Kidney (tissue), 14 donors: ENCODE results near the gene ACTRT2. TPM values are rescaled to one million over a fixed set of nuclear protein-coding genes. Genes with fewer than 3 reads are reported as not detected.

Source experiments
- DNase-seq, 5 donors: peaks; one replicate each; pipeline ENCODE4 v3.0.0-alpha.2; 2013 to 2020
- FAIRE-seq: peaks from 2 replicates; lab custom pipeline; 2012; peaks lifted over from hg19 to GRCh38; lab: Jason Lieb, UNC
- H3K27ac ChIP-seq, 2 donors: one replicate each; pipeline ENCODE4 v1.7.0; 2013; ENCODE audit warnings: low read depth in 2 of 2, low read length in 2 of 2, inconsistent platforms in 1 of 2
- H3K27me3 ChIP-seq: one replicate; pipeline ENCODE4 v1.7.1; 2013; ENCODE audit warnings: low read length, inconsistent platforms; ENCODE audit not compliant: control insufficient read depth, insufficient read depth
- H3K36me3 ChIP-seq, 3 donors: one replicate each; pipeline versions ENCODE4 v1.7.0 to v1.7.1; 2013; ENCODE audit warnings: low read length in 3 of 3, control low read depth in 1 of 3, inconsistent platforms in 1 of 3; ENCODE audit not compliant: insufficient read depth in 3 of 3, control insufficient read depth in 2 of 3
- H3K4me1 ChIP-seq, 3 donors: one replicate each; pipeline versions ENCODE4 v1.7.0 to v1.7.1; 2013; ENCODE audit warnings: low read length in 3 of 3, inconsistent platforms in 1 of 3, low read depth in 1 of 3; ENCODE audit not compliant: control insufficient read depth in 2 of 3, insufficient read depth in 2 of 3
- H3K4me3 ChIP-seq, 3 donors: one replicate each; pipeline versions ENCODE4 v1.7.0 to v1.8.1; 2013; ENCODE audit warnings: low read length in 3 of 3, control low read depth in 1 of 3, inconsistent platforms in 1 of 3
- H3K9ac ChIP-seq, 3 donors: one replicate each; pipeline versions ENCODE4 v1.7.0 to v1.7.1; 2013; ENCODE audit warnings: low read length in 3 of 3, control low read depth in 1 of 3, inconsistent platforms in 1 of 3
- H3K9me3 ChIP-seq, 3 donors: one replicate each; pipeline versions ENCODE4 v1.7.0 to v1.7.1; 2013; ENCODE audit warnings: low read length in 3 of 3, control low read depth in 1 of 3, inconsistent platforms in 1 of 3; ENCODE audit not compliant: control insufficient read depth in 2 of 3, insufficient read depth in 1 of 3
- CTCF ChIP-seq: IDR thresholded peaks from 3 replicates; pipeline ENCODE4 v1.5.1; 2012; ENCODE audit warnings: mild to moderate bottlenecking, moderate library complexity, borderline replicate concordance; ENCODE audit not compliant: insufficient read depth; ENCODE audit errors: extremely low read depth
- intact Hi-C: fragments of 100-400 bp; cut with DNase I; formaldehyde crosslinking; loops from one replicate; pipeline ENCODE4 v1.11.1; 2022
- polyA plus RNA-seq: library from polyadenylated mRNA; stranded (reverse); fragments of 350-450 nt; fragmentation: Illumina TruSeq; extraction: RNeasy Lipid Tissue Mini Kit (QIAGEN cat#74804); gene quantifications from one replicate; pipeline ENCODE4 v1.2.3, GENCODE V29; 2014; ENCODE audit warnings: low read depth, low replicate concordance; ENCODE audit not compliant: insufficient read depth
- total RNA-seq: library from RNA; stranded (reverse); fragmentation: NEBNext Ultra II Directional; extraction: Animal tissue kit (Norgen Biotek cat#: 25700); gene quantifications from one replicate; pipeline ENCODE4 v1.2.1, GENCODE V29; 2021
- donor health status: control.
- donor health status: control.
- donor health status: control.
- donor health status: control.
- donor health status: control.
- donor health status: DM: yes; HTN: yes; CAD: no.
- donor health status: Normal renal cell carcinoma (clear cell type).

ACTRT2 gene
- total and polyA plus RNA-seq, 2 donors from 2014 or later, result not detected

GRCh38 chr1:2978691-2979190 is 42.5 kb upstream of the ACTRT2 start:
- no peak overlapping the region for H3K27ac ChIP-seq
- H3K36me3 ChIP-seq, result no peaks in the 10 kb centered on the region
- DNase-seq, result no peak
- no peaks in the 10 kb centered on the region for H3K9me3 ChIP-seq
- TF ChIP-seq CTCF, result no peak
- intact Hi-C loops, result no loop called here
- no peak overlapping the region for H3K9ac ChIP-seq
- no peaks in the 10 kb centered on the region for H3K27me3 ChIP-seq
- H3K4me3 ChIP-seq, result no peak overlapping the region
- no peaks in the 10 kb centered on the region for H3K4me1 ChIP-seq
- FAIRE-seq, result no peak

GRCh38 chr1:2979191-2980072 is 41.8 kb upstream of the ACTRT2 start:
- no peaks in the 10 kb centered on the region for H3K4me1 ChIP-seq
- H3K27me3 ChIP-seq, result no peaks in the 10 kb centered on the region
- H3K9me3 ChIP-seq, result no peaks in the 10 kb centered on the region
- TF ChIP-seq CTCF, result no peak
- H3K27ac ChIP-seq, result no peak overlapping the region
- H3K36me3 ChIP-seq, result no peaks in the 10 kb centered on the region
- FAIRE-seq, result no peak
- no peak overlapping the region for H3K4me3 ChIP-seq
- no peak overlapping the region for H3K9ac ChIP-seq
- DNase-seq, result peak in 4 of 5 donors; percentile 8 to 53 (median 40)
- intact Hi-C loops, result no loop called here

GRCh38 chr1:2980073-2980791 is 41.0 kb upstream of the ACTRT2 start:
- no peak overlapping the region for H3K27ac ChIP-seq
- H3K4me1 ChIP-seq, result no peaks in the 10 kb centered on the region
- no peaks in the 10 kb centered on the region for H3K27me3 ChIP-seq
- peak in 4 of 5 donors; percentile 20 to 63 (median 36) for DNase-seq
- no peaks in the 10 kb centered on the region for H3K36me3 ChIP-seq
- FAIRE-seq, result no peak
- intact Hi-C loops, result no loop called here
- TF ChIP-seq CTCF, result no peak
- no peaks in the 10 kb centered on the region for H3K9me3 ChIP-seq
- no peak overlapping the region for H3K4me3 ChIP-seq
- H3K9ac ChIP-seq, result no peak overlapping the region
